K562 (cell line): ENCODE data around the gene ASCC2. TPM values are rescaled to one million over a fixed set of nuclear protein-coding genes. Genes with fewer than 3 reads are reported as not detected.

ENCODE experiments used
- ATAC-seq: fragments of 200-7000 bp; cut with Tn5 transposase; 3 replicates; pipeline ENCODE4 v1.9.1; 2020; ENCODE audit warnings: moderate library complexity
- BruUV-seq: library from RNA; stranded (reverse); fragments of 400-500 nt; replicated peaks from 2 replicates; lab custom pipeline; 2021; lab: Mats Ljungman, UMichigan
- CTCF ChIA-PET: fragments of 300-600 bp; formaldehyde crosslinking; extraction: SDS; loops from one replicate; lab custom pipeline; 2021; ENCODE audit warnings: low intra/inter-chr PET ratio; lab: Yijun Ruan, JAX
- POLR2A ChIA-PET: fragments of 300-600, 350-650 bp; sonication (Branson Sonifier 250); formaldehyde crosslinking; extraction: SDS; loops from one replicate; lab custom pipeline; 2021; ENCODE audit warnings: antibody characterized with exemption, inconsistent platforms; lab: Yijun Ruan, JAX
- DNase-seq, 4 experiments: peaks; one replicate each; pipeline versions ENCODE4 v3.0.0 to v3.0.0-alpha.2; 2011 to 2018; ENCODE audit warnings: low spot score in 3 of 4, mixed read lengths in 3 of 4; ENCODE audit errors: extremely low read depth in 1 of 4
- FAIRE-seq: peaks from 2 replicates; lab custom pipeline; 2011; peaks lifted over from hg19 to GRCh38; lab: Jason Lieb, UNC
- H2AFZ ChIP-seq: 2 replicates; pipeline ENCODE4 v1.6.0; 2011; ENCODE audit warnings: low read depth, low read length, control low read depth, inconsistent platforms
- H3K27ac ChIP-seq: fragments of 200-600 bp; 3 replicates; pipeline ENCODE4 v1.8.0; 2011; ENCODE audit warnings: low read depth, mild to moderate bottlenecking, control low read depth, inconsistent platforms, low read length, moderate library complexity, mixed read lengths; ENCODE audit errors: extremely low read depth
- H3K27me3 ChIP-seq, 2 experiments: fragments of 300-600 bp in 1 of 2; 2 replicates in 1 of 2; 3 replicates in 1 of 2; pipeline versions ENCODE4 v1.6.0 to v1.8.0; 2011; ENCODE audit warnings: inconsistent platforms in 2 of 2, low read length in 2 of 2, mild to moderate bottlenecking in 1 of 2, mixed read lengths in 1 of 2, moderate library complexity in 1 of 2; ENCODE audit not compliant: control insufficient read depth in 2 of 2, insufficient read depth in 2 of 2
- H3K36me3 ChIP-seq: fragments of 300-600 bp; 3 replicates; pipeline ENCODE4 v1.8.0; 2011; ENCODE audit warnings: mild to moderate bottlenecking, low read length, inconsistent platforms; ENCODE audit not compliant: control insufficient read depth, insufficient read depth
- H3K4me1 ChIP-seq, 2 experiments: fragments of 200-600 bp in 1 of 2; replicated peaks in 1 of 2; 2 replicates in 1 of 2; 3 replicates in 1 of 2; pipeline versions ENCODE4 v1.5.1 to v1.8.0; 2011; ENCODE audit warnings: inconsistent platforms in 2 of 2, low read length in 2 of 2, mild to moderate bottlenecking in 1 of 2, mixed read lengths in 1 of 2, moderate library complexity in 1 of 2; ENCODE audit not compliant: control insufficient read depth in 2 of 2, insufficient read depth in 2 of 2
- H3K4me2 ChIP-seq: 2 replicates; pipeline ENCODE4 v1.6.1; 2011; ENCODE audit warnings: low read length, control low read depth, inconsistent platforms, mixed read lengths; ENCODE audit not compliant: insufficient read depth
- H3K4me3 ChIP-seq: fragments of 200-600 bp; sonication (generic), shearing (Covaris generic); 2 replicates; pipeline ENCODE4 v1.5.1; 2016; ENCODE audit warnings: control low read depth, inconsistent platforms
- H3K79me2 ChIP-seq: fragments of 200-600 bp; 3 replicates; pipeline ENCODE4 v1.8.0; 2011; ENCODE audit warnings: low read length, inconsistent platforms; ENCODE audit not compliant: control insufficient read depth, insufficient read depth
- H3K9ac ChIP-seq, 2 experiments: 2 replicates each; pipeline versions ENCODE4 v1.6.0 to v1.6.1; 2011; ENCODE audit warnings: low read depth in 2 of 2, low read length in 2 of 2, control low read depth in 1 of 2, inconsistent platforms in 1 of 2, mild to moderate bottlenecking in 1 of 2, mixed read lengths in 1 of 2; ENCODE audit not compliant: insufficient read depth in 1 of 2
- H3K9me1 ChIP-seq: one replicate; pipeline ENCODE4 v1.6.0; 2011; ENCODE audit warnings: inconsistent platforms, mild to moderate bottlenecking, low read length, moderate library complexity; ENCODE audit not compliant: control insufficient read depth, insufficient read depth
- H3K9me3 ChIP-seq: replicated peaks from 2 replicates; pipeline ENCODE4 v1.5.1; 2011; ENCODE audit warnings: low read depth, low read length, inconsistent platforms; ENCODE audit not compliant: control insufficient read depth, insufficient read depth
- H4K20me1 ChIP-seq: replicated peaks from 2 replicates; pipeline ENCODE4 v1.6.1; 2011; ENCODE audit warnings: low read length, inconsistent platforms, mixed read lengths; ENCODE audit not compliant: control insufficient read depth, insufficient read depth
- FOXA1 ChIP-seq: fragments of 450-650 bp; IDR thresholded peaks from 2 replicates; pipeline ENCODE4 v1.6.1; 2016; ENCODE audit warnings: mild to moderate bottlenecking, borderline replicate concordance
- XRCC5 ChIP-seq: fragments of 200-400 bp; formaldehyde crosslinking; IDR thresholded peaks from 2 replicates; pipeline ENCODE4 v1.6.1; 2017; ENCODE audit warnings: low read depth, mild to moderate bottlenecking, low read length
- ZNF318 ChIP-seq, 2 experiments: fragments of 450-650 bp; IDR thresholded peaks; 2 replicates each; pipeline ENCODE4 v1.6.1; 2016; ENCODE audit warnings: mild to moderate bottlenecking in 2 of 2, borderline replicate concordance in 1 of 2, low read depth in 1 of 2, moderate library complexity in 1 of 2
- ZNF407 ChIP-seq: fragments of 450-650 bp; IDR thresholded peaks from 2 replicates; pipeline ENCODE4 v1.6.1; 2016; ENCODE audit warnings: low read depth
- WGBS: fragments of 100-300 bp; shearing (Covaris generic); methylation state at CpG from one replicate; pipeline ENCODE4 v1.1.6; 2016; ENCODE audit warnings: low coverage, mixed read lengths; ENCODE audit not compliant: insufficient coverage; ENCODE audit errors: missing lambda C conversion rate; 5-methylcytosine and 5-hydroxymethylcytosine counted together
- in situ Hi-C: fragments of 300-500 bp; cut with MboI; formaldehyde crosslinking; loops from 4 replicates; pipeline ENCODE4 v1.15.0; 2018; ENCODE audit warnings: inconsistent platforms, mixed read lengths
- intact Hi-C: fragments of 100-400 bp; cut with micrococcal nuclease; formaldehyde crosslinking; loops from 2 replicates; pipeline ENCODE4 v1.14.2; 2022
- polyA plus RNA-seq, 8 experiments: library from polyadenylated mRNA; depleted of rRNA in 4 of 8; stranded (reverse) in 5 of 8; unstranded in 3 of 8; fragments of >200 nt; fragmentation: Nextera tagmentation in 2 of 8; fragmentation: Illumina TruSeq in 1 of 8; extraction: Ambion mirVana in 2 of 8; extraction: Trizol in 1 of 8; gene quantifications; 2 replicates each; pipeline versions ENCODE4 v1.2.1 to v1.2.3, GENCODE V29; 2011 to 2014; ENCODE audit warnings: inconsistent platforms in 1 of 8, missing spikeins in 1 of 8
- total RNA-seq, 7 experiments: library from RNA; depleted of rRNA in 6 of 7; stranded (reverse); fragments of >200 nt in 6 of 7; fragmentation: Illumina TruSeq in 2 of 7; extraction: Trizol in 2 of 7; gene quantifications; 2 replicates each; pipeline versions ENCODE4 v1.2.1 to v1.2.3, GENCODE V29; 2011 to 2021; ENCODE audit warnings: low replicate concordance in 1 of 7

The ASCC2 gene
- total and polyA plus RNA-seq, 9 of the 15 experiments (the other 6 are each of a cell fraction or from before 2014, with no cell fraction given): 4.0 to 46.7 (median 26.8) TPM

DNA sequence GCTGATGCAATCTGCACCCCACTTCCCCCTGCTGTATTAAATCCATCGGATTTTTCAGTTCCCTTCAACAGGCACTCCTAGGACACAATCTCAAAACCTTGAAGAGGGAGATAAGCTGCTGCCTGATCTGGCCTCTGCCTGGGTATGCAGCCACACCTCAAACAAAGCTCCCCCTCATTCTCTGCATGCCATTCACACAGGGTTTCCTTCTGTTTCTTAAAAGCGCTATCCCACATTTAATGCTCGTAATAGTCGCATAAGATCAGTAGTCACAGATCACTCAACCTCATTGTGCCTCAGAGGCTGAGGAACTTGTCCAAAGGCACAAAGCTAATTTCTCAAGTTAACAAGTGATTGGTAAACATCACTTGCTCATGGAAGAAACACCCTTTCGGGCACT, 36.9 kb downstream of the ASCC2 start:
- H3K9me3 ChIP-seq: no peaks in the 10 kb centered on the region
- peaks cover 20 to 29% of the 10 kb centered on the region in 2 experiments for H3K4me1 ChIP-seq
- ATAC-seq (no peak), FAIRE-seq (no peak), DNase-seq (no peak)
- no peaks in the 10 kb centered on the region for H3K27me3 ChIP-seq
- no peak overlapping the region for H2AFZ ChIP-seq
- no TSS peak for BruUV-seq
- no peak overlapping the region for H3K4me2 ChIP-seq
- H3K27ac ChIP-seq: no peak overlapping the region
- in situ Hi-C loops: no loop called here
- H3K79me2 ChIP-seq: no peaks in the 10 kb centered on the region
- H3K36me3 ChIP-seq: peaks cover 75% of the 10 kb centered on the region
- no peaks in the 10 kb centered on the region for H4K20me1 ChIP-seq
- ChIA-PET POLR2A (interaction anchor here (0.8 to 1.7 kb wide), 3 partner anchors 10 to 225 kb away, joined by 3 to 6 read pairs (median 4); no protein-coding TSS in a partner anchor), CTCF (no interaction called here)
- H3K9ac ChIP-seq: no peak overlapping the region
- no peak overlapping the region for H3K4me3 ChIP-seq
- no peaks in the 10 kb centered on the region for H3K9me1 ChIP-seq
- 67% methylated on average over 4 of the region's 5 CpGs for WGBS
- intact Hi-C loops: no loop called here
- no peak for TF ChIP-seq ZNF407
- TF ChIP-seq XRCC5: no peak
- no peak for TF ChIP-seq FOXA1
- TF ChIP-seq ZNF318 (IDR thresholded peaks at IDR 0.05; ENCODE audit: borderline replicate concordance in 1 of 2, low read depth in 1 of 2): no peak
